Panc1 (cell line): Measurements from ENCODE around the gene DNPEP.

Source experiments
- POLR2AphosphoS5 ChIP-seq: IDR thresholded peaks from 2 replicates; pipeline ENCODE4 v1.6.1; 2012; ENCODE audit warnings: mild to moderate bottlenecking, low read depth, low read length, moderate library complexity
- TF ChIP-seq, protein P1 (sequence below): fragments of 450-650 bp; IDR thresholded peaks from 2 replicates; pipeline ENCODE4 v1.5.1; 2017; ENCODE audit warnings: mild to moderate bottlenecking
- TF ChIP-seq, protein P2 (sequence below), 2 experiments: IDR thresholded peaks; 2 replicates each; pipeline ENCODE4 v1.6.1; 2011 to 2012; ENCODE audit warnings: low read depth in 2 of 2, control low read depth in 1 of 2, low read length in 1 of 2, mild to moderate bottlenecking in 1 of 2, moderate library complexity in 1 of 2; ENCODE audit not compliant: insufficient read depth in 1 of 2

DNA sequence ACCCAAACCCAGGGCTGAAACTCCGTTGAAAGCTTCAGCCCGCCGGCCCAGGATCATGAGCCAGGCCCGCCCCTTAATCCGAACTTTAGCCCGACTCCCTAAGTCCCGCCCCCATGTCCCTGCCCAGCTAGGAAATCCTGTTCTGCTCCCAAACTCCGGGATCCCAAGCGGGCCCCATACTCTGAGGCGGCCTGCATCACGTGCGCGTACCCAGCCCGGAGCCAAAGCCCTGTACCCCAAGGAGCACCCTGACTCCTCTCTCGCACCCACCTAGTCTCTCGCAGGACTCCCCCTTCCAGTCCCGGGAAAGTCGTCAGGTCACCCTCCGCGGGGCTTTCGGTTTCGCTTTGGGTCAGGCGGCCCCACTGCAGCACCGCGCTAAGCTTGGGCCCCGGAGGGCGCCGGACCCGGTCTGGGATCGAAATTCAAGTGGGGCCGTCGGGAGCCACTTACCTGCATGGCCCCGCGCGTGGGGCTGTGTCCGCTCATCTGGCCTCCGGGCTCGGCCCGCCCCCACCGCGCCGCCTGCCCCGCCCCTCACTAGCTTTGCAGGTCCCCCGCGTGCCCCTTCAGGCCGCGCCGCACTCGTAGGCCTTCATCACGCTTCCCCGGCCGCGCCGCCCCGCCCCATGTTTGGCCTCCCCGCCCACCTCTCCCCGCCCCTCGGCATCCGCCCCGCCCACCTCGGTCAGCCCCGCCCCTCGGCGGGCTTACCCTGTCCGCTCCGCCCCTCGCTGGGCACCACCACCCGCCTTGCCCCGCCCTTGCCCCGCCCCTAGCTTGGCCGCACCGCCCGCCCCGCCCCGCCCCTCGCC, at the start of gene DNPEP:
- TF ChIP-seq POLR2AphosphoS5: peak; percentile 36; the same call in 1 of the 2 replicates
- TF ChIP-seq, protein P1, sequence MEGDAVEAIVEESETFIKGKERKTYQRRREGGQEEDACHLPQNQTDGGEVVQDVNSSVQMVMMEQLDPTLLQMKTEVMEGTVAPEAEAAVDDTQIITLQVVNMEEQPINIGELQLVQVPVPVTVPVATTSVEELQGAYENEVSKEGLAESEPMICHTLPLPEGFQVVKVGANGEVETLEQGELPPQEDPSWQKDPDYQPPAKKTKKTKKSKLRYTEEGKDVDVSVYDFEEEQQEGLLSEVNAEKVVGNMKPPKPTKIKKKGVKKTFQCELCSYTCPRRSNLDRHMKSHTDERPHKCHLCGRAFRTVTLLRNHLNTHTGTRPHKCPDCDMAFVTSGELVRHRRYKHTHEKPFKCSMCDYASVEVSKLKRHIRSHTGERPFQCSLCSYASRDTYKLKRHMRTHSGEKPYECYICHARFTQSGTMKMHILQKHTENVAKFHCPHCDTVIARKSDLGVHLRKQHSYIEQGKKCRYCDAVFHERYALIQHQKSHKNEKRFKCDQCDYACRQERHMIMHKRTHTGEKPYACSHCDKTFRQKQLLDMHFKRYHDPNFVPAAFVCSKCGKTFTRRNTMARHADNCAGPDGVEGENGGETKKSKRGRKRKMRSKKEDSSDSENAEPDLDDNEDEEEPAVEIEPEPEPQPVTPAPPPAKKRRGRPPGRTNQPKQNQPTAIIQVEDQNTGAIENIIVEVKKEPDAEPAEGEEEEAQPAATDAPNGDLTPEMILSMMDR: no peak
- TF ChIP-seq, protein P2, sequence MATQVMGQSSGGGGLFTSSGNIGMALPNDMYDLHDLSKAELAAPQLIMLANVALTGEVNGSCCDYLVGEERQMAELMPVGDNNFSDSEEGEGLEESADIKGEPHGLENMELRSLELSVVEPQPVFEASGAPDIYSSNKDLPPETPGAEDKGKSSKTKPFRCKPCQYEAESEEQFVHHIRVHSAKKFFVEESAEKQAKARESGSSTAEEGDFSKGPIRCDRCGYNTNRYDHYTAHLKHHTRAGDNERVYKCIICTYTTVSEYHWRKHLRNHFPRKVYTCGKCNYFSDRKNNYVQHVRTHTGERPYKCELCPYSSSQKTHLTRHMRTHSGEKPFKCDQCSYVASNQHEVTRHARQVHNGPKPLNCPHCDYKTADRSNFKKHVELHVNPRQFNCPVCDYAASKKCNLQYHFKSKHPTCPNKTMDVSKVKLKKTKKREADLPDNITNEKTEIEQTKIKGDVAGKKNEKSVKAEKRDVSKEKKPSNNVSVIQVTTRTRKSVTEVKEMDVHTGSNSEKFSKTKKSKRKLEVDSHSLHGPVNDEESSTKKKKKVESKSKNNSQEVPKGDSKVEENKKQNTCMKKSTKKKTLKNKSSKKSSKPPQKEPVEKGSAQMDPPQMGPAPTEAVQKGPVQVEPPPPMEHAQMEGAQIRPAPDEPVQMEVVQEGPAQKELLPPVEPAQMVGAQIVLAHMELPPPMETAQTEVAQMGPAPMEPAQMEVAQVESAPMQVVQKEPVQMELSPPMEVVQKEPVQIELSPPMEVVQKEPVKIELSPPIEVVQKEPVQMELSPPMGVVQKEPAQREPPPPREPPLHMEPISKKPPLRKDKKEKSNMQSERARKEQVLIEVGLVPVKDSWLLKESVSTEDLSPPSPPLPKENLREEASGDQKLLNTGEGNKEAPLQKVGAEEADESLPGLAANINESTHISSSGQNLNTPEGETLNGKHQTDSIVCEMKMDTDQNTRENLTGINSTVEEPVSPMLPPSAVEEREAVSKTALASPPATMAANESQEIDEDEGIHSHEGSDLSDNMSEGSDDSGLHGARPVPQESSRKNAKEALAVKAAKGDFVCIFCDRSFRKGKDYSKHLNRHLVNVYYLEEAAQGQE (IDR thresholded peaks at IDR 0.05; ENCODE audit: insufficient read depth in 1 of 2, low read depth in 2 of 2, low read length in 1 of 2): 0 out of 4 replicates have a peak, but pooled peaks of 1 of the 2 experiments have one; percentile 13
